ENCODE measurements around the gene MYEF2. TPM values are rescaled to one million over a fixed set of nuclear protein-coding genes. Genes with fewer than 3 reads are reported as not detected.

Gene MYEF2, protein sequence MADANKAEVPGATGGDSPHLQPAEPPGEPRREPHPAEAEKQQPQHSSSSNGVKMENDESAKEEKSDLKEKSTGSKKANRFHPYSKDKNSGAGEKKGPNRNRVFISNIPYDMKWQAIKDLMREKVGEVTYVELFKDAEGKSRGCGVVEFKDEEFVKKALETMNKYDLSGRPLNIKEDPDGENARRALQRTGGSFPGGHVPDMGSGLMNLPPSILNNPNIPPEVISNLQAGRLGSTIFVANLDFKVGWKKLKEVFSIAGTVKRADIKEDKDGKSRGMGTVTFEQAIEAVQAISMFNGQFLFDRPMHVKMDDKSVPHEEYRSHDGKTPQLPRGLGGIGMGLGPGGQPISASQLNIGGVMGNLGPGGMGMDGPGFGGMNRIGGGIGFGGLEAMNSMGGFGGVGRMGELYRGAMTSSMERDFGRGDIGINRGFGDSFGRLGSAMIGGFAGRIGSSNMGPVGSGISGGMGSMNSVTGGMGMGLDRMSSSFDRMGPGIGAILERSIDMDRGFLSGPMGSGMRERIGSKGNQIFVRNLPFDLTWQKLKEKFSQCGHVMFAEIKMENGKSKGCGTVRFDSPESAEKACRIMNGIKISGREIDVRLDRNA
- total RNA-seq (10 to 100 TPM; 69.9 to 93.8 TPM), polyA plus RNA-seq (ENCODE audit: insufficient read depth, low read depth, low replicate concordance) (69.3 TPM)
- long read RNA-seq, donor 1, full-length matches to known transcripts, result 2 of 7 reads
- long read RNA-seq, donor 1, partial matches to known transcripts, result 5 of 7 reads
- long read RNA-seq, donor 1, other reads (novel, unspliced or antisense), result 0 of 7 reads
- long read RNA-seq, donor 2, result 0 reads

DNA sequence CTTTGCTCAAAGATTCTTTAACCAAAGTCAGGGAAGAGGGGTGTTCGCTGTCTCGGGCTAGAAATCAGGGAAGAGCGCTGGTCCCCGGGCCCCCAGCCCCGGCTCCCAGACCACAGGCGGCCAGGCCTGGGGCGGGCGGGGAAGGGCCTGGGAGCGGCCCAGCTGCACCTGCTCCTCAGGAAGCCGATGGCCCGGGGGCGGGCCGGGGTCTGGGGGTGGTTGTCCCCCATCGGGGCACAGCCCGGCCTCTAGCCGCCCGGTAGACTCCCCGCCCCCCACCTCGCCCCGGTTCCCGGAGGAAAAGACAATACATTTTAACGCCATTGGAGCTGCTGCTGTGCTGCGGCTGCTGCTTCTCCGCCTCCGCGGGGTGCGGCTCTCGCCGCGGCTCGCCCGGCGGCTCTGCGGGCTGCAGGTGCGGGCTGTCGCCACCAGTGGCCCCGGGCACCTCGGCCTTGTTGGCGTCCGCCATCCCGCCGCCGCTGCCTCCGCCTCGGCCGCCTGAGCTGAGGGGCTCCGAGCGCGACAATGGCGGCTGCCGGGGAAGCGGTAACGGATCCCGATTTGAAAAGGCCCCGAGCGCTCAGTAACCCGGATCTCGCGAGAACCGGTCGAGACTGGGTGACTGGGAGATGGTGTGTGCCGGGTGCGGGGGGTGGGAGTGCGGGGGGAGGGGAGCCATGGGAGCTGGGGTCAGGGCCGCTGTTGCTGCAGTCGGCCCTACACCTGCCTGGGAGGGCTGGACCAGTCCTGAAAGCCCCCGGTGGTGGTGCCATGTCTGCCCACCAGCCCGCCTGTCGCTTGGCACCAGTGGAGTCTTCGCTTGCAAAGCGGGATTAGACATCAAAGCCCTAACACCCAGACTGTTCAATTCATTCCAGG is at the start of gene MYEF2:
TSS of gene MYEF2 (minus strand) at position 530 of the 882 bp plus-strand sequence. CDS start at position 472, 58 bp downstream.
- 2% methylated on average over 68 of the region's 71 CpGs; no CpG with 5 or more reads in 1 of the 2 donors for WGBS, 2 donors
- intact Hi-C loops (cut with DNase I; ENCODE audit: low total_unique reads), result no loop called here
- peak; percentile 89 for DNase-seq
- H3K27ac ChIP-seq, result peak within 1 kb of the TSS; percentile 93 to 94
- no peaks in the 10 kb centered on the region for H3K4me1 ChIP-seq
- H3K36me3 ChIP-seq (ENCODE audit: low read depth, missing control alignments), result no peaks in the 10 kb centered on the region
- H3K4me3 ChIP-seq, result peak within 1 kb of the TSS; percentile 74 to 80
- no peaks in the 10 kb centered on the region for H3K9me3 ChIP-seq
- H3K27me3 ChIP-seq, result no peaks in the 10 kb centered on the region
- TF ChIP-seq, protein P1, sequence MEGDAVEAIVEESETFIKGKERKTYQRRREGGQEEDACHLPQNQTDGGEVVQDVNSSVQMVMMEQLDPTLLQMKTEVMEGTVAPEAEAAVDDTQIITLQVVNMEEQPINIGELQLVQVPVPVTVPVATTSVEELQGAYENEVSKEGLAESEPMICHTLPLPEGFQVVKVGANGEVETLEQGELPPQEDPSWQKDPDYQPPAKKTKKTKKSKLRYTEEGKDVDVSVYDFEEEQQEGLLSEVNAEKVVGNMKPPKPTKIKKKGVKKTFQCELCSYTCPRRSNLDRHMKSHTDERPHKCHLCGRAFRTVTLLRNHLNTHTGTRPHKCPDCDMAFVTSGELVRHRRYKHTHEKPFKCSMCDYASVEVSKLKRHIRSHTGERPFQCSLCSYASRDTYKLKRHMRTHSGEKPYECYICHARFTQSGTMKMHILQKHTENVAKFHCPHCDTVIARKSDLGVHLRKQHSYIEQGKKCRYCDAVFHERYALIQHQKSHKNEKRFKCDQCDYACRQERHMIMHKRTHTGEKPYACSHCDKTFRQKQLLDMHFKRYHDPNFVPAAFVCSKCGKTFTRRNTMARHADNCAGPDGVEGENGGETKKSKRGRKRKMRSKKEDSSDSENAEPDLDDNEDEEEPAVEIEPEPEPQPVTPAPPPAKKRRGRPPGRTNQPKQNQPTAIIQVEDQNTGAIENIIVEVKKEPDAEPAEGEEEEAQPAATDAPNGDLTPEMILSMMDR (IDR thresholded peaks at IDR 0.05), result no peak
- TF ChIP-seq POLR2A (IDR thresholded peaks at IDR 0.05), result no peak

DNA sequence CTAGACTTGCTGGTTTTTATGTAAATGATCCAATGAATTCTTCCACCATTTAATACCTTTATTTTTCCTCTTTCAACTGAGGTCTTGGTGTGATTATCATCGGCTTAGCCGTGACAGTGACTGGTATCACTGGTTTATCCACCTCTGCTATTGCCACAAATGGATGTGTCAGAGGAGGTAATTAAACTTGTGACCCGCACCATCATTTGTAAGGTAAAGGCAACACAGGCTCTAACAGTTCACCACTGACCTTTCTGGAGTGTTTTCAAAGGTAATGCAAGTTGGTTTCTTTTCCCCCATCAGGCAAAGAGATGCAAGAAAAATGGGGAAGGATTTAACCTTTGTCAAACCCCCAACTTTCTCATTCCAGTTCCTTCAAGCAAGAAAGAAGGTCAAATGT is 47.7 kb upstream of the MYEF2 start:
- H3K27me3 ChIP-seq, result no peaks in the 10 kb centered on the region
- H3K9me3 ChIP-seq, result no peaks in the 10 kb centered on the region
- no peak overlapping the region for H3K27ac ChIP-seq
- no peak for DNase-seq
- WGBS, 2 donors, result 58 to 64% methylated on average over 3 of the region's 3 CpGs
- TF ChIP-seq, protein P1 (IDR thresholded peaks at IDR 0.05), result no peak
- no peak for TF ChIP-seq POLR2A (IDR thresholded peaks at IDR 0.05)
- H3K4me3 ChIP-seq, result no peak overlapping the region
- H3K4me1 ChIP-seq, result no peaks in the 10 kb centered on the region
- no peaks in the 10 kb centered on the region for H3K36me3 ChIP-seq (ENCODE audit: low read depth, missing control alignments)
- intact Hi-C loops (cut with DNase I; ENCODE audit: low total_unique reads), result no loop called here

DNA sequence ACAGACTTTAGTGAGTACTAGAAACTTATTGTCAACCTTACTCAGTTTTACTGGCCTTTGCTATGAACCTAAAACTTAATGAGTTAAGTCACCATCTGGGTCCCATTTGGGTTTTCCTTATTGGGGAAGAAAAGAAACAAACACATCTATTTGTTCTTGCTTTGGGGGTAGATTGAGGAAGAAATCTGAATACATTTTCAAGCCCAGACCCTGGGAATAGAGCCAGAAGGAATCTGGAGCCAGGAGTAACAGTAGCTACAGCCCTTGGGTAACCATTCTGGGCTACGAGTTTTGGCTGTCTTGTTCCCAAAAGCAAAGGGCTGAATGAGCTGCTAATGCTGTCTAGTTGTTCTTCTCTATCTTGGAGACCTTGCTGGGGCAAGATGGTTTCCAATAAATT is 44.5 kb upstream of the MYEF2 start:
- WGBS, 2 donors, result 30 to 35% methylated on average over 1 of the region's 1 CpG
- intact Hi-C loops (cut with DNase I; ENCODE audit: low total_unique reads), result no loop called here
- Histone ChIP-seq H3K4me1 (no peaks in the 10 kb centered on the region), H3K27ac (no peak overlapping the region), H3K27me3 (no peaks in the 10 kb centered on the region), H3K9me3 (no peaks in the 10 kb centered on the region), H3K36me3 (ENCODE audit: low read depth, missing control alignments) (no peaks in the 10 kb centered on the region), H3K4me3 (no peak overlapping the region)
- TF ChIP-seq, protein P1 (IDR thresholded peaks at IDR 0.05), result no peak
- TF ChIP-seq POLR2A (IDR thresholded peaks at IDR 0.05), result no peak
- DNase-seq, result no peak

DNA sequence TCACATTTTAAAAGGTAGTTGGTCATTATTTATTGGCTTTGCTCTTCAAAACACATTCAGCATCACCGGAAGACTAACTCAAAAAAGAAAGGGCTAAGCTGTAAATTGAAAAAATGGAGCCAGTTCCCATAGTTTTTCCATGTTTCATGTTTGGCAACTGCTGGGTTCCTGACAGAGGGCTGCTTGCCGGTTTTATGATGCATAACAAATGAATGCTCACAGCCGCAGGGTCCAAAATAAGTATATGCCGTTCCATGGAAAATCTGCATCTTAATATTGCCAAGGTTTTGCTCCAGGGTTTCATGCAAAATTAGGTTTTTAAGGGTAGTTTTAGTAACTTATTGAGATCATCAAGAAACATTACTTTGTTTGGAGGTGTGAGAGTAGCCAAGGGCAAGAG is 43.8 kb upstream of the MYEF2 start:
- WGBS, 2 donors, result 85 to 88% methylated on average over 4 of the region's 4 CpGs

More for the DNA sequence above, 43.8 kb upstream of the MYEF2 start:
- Histone ChIP-seq H3K27ac (no peak overlapping the region), H3K4me3 (no peak overlapping the region), H3K27me3 (no peaks in the 10 kb centered on the region), H3K36me3 (ENCODE audit: low read depth, missing control alignments) (no peaks in the 10 kb centered on the region), H3K4me1 (no peaks in the 10 kb centered on the region), H3K9me3 (no peaks in the 10 kb centered on the region)
- no peak for TF ChIP-seq POLR2A (IDR thresholded peaks at IDR 0.05)
- TF ChIP-seq, protein P1 (IDR thresholded peaks at IDR 0.05), result no peak
- intact Hi-C loops (cut with DNase I; ENCODE audit: low total_unique reads), result no loop called here
- DNase-seq, result no peak

Measured in testis (tissue), 5 donors.